Stimulated activated CD4-positive, alpha-beta T cell treated with anti-CD3 and anti-CD28 coated beads, TNF-alpha, amount 100 ng/mL, for 48 hours (primary cell): ENCODE results near the gene TSTD1.
"Not testable (repeated sequence)": the region's sequence is repeated elsewhere in the genome, so short reads cannot be mapped to it uniquely, and the experiment has no call there.

Experiments
- DNase-seq, 3 donors: peaks; one replicate each; pipeline ENCODE4 v3.0.0-alpha.2; 2020; ENCODE audit warnings: low read depth in 3 of 3

The TSTD1 gene

GRCh38 chr1:161037661-161038522, 872 bp downstream of the TSTD1 start:
- DNase-seq: no peak

GRCh38 chr1:161033751-161034150, 5.0 kb downstream of the TSTD1 start:
- no peak for DNase-seq

GRCh38 chr1:161032409-161032808, 6.4 kb downstream of the TSTD1 start:
- no peak for DNase-seq

GRCh38 chr1:161031874-161032273, 6.9 kb downstream of the TSTD1 start:
- no peak for DNase-seq

GRCh38 chr1:161029466-161029865, 9.3 kb downstream of the TSTD1 start:
- DNase-seq: not testable (repeated sequence)

GRCh38 chr1:161026954-161027353, 11.8 kb downstream of the TSTD1 start:
- not testable (repeated sequence) for DNase-seq

GRCh38 chr1:161022432-161022831, 16.3 kb downstream of the TSTD1 start:
- DNase-seq: not testable (repeated sequence)

GRCh38 chr1:161021970-161022353, 16.8 kb downstream of the TSTD1 start:
- DNase-seq: no peak

GRCh38 chr1:161021165-161021969, 17.4 kb downstream of the TSTD1 start:
- peak; percentile 63 to 92 (median 75) for DNase-seq

- DNase-seq: no peak
These were observed 18.1 kb downstream of the TSTD1 start, which contains the start of gene F11R for GRCh38 chr1:161020509-161021164. TSS of gene F11R (minus strand) at chr1:161021152. CDS start at chr1:161021073, 79 bp downstream.

GRCh38 chr1:161019751-161020495, 18.8 kb downstream of the TSTD1 start:
- no peak for DNase-seq

GRCh38 chr1:161019111-161019660, 19.6 kb downstream of the TSTD1 start:
- DNase-seq: not testable (repeated sequence)

- no peak for DNase-seq
These were observed 20.2 kb downstream of the TSTD1 start for GRCh38 chr1:161018631-161018930.

- DNase-seq: no peak
These were observed 20.8 kb downstream of the TSTD1 start for GRCh38 chr1:161017756-161018630.

- DNase-seq: not testable (repeated sequence)
These were observed 21.6 kb downstream of the TSTD1 start for GRCh38 chr1:161017181-161017580.

- not testable (repeated sequence) for DNase-seq
These were observed 22.1 kb downstream of the TSTD1 start for GRCh38 chr1:161016683-161017082.

GRCh38 chr1:161013488-161014230, 25.1 kb downstream of the TSTD1 start:
- peak; percentile 49 to 63 (median 56) for DNase-seq

GRCh38 chr1:161013131-161013487, 25.7 kb downstream of the TSTD1 start:
- DNase-seq: no peak

GRCh38 chr1:161012420-161012819, 26.3 kb downstream of the TSTD1 start:
- DNase-seq: no peak
